Activated CD8-positive, alpha-beta T cell treated with anti-CD3 and anti-CD28 coated beads for 36 hours (primary cell): ENCODE measurements around the gene C16orf90. TPM values are rescaled to one million over a fixed set of nuclear protein-coding genes. Genes with fewer than 3 reads are reported as not detected.

Experiments used
- ATAC-seq: fragments of 200-7000 bp; cut with Tn5 transposase; one replicate; pipeline ENCODE4 v1.10.0; 2021; ENCODE audit warnings: mild to moderate bottlenecking, moderate library complexity
- CTCF ChIA-PET: fragments of 350-600 bp; sonication (Branson Sonifier 250); formaldehyde crosslinking; loops from one replicate; lab custom pipeline; 2021; ENCODE audit warnings: antibody characterized with exemption; lab: Charles Lee
- POLR2A ChIA-PET: fragments of 350-600 bp; sonication (Branson Sonifier 250); formaldehyde crosslinking; loops from one replicate; lab custom pipeline; 2021; ENCODE audit warnings: antibody characterized with exemption; lab: Charles Lee
- DNase-seq: peaks from one replicate; pipeline ENCODE4 v3.0.0-alpha.2; 2020
- H3K27ac Mint-ChIP-seq: one replicate; pipeline ENCODE4 v1.8.0; 2021; ENCODE audit warnings: mild to moderate bottlenecking, mixed read lengths
- H3K27me3 Mint-ChIP-seq: one replicate; pipeline ENCODE4 v1.8.0; 2021; ENCODE audit warnings: mixed read lengths
- H3K36me3 Mint-ChIP-seq: one replicate; pipeline ENCODE4 v1.8.0; 2021; ENCODE audit warnings: low read depth, mixed read lengths
- H3K4me1 Mint-ChIP-seq: one replicate; pipeline ENCODE4 v1.8.0; 2021; ENCODE audit warnings: low read depth, mixed read lengths
- H3K4me3 Mint-ChIP-seq: one replicate; pipeline ENCODE4 v1.8.0; 2021; ENCODE audit warnings: mild to moderate bottlenecking, moderate library complexity, mixed read lengths
- H3K9me3 Mint-ChIP-seq: one replicate; pipeline ENCODE4 v1.8.0; 2021; ENCODE audit warnings: mixed read lengths
- CTCF ChIP-seq: fragments of 200-600 bp; IDR thresholded peaks from one replicate; pipeline ENCODE4 v1.8.0; 2022; ENCODE audit warnings: antibody characterized with exemption, mild to moderate bottlenecking
- intact Hi-C: fragments of 100-400 bp; cut with micrococcal nuclease; formaldehyde crosslinking; loops from one replicate; pipeline ENCODE4 v1.10.0; 2022
- total RNA-seq, 2 experiments: library from RNA; stranded (reverse); gene quantifications; one replicate each; pipeline ENCODE4 v1.2.3, GENCODE V29; 2021

C16orf90 gene
- total RNA-seq, 2 experiments from 2014 or later: not detected

GRCh38 chr16:3536271-3536731 lies 41.0 kb upstream of the C16orf90 start:
- H3K36me3 Mint-ChIP-seq: peaks cover 12% of the 10 kb centered on the region

GRCh38 chr16:3534126-3534525 lies 38.8 kb upstream of the C16orf90 start:
- DNase-seq (no peak), ATAC-seq (no peak)
- H3K36me3 Mint-ChIP-seq: peaks cover 6% of the 10 kb centered on the region
- no peaks in the 10 kb centered on the region for H3K9me3 Mint-ChIP-seq
- POLR2A ChIA-PET: interaction anchor here (1.1 kb wide), 1 partner anchor 21 kb away, joined by 4 read pairs; no protein-coding TSS in a partner anchor
- CTCF ChIA-PET: no interaction called here
- H3K27me3 Mint-ChIP-seq: no peaks in the 10 kb centered on the region
- intact Hi-C loops: no loop called here
- no peak for TF ChIP-seq CTCF
- no peak overlapping the region for H3K4me3 Mint-ChIP-seq
- no peaks in the 10 kb centered on the region for H3K4me1 Mint-ChIP-seq
- H3K27ac Mint-ChIP-seq: peak overlapping the region; percentile 10

More at GRCh38 chr16:3536271-3536731, 41.0 kb upstream of the C16orf90 start:
- TF ChIP-seq CTCF: no peak
- intact Hi-C loops: no loop called here
- ChIA-PET POLR2A (interaction anchor here (0.9 to 1.2 kb wide), 2 partner anchors 11 to 31 kb away, joined by 3 to 4 read pairs; no protein-coding TSS in a partner anchor), CTCF (no interaction called here)
- H3K9me3 Mint-ChIP-seq: no peaks in the 10 kb centered on the region
- H3K4me3 Mint-ChIP-seq: no peak overlapping the region
- no peak for DNase-seq
- H3K4me1 Mint-ChIP-seq: no peaks in the 10 kb centered on the region
- no peaks in the 10 kb centered on the region for H3K27me3 Mint-ChIP-seq
- H3K27ac Mint-ChIP-seq: no peak overlapping the region
- ATAC-seq: no peak

- Mint-ChIP-seq H3K9me3 (no peaks in the 10 kb centered on the region), H3K27ac (no peak overlapping the region), H3K4me3 (no peak overlapping the region), H3K27me3 (no peaks in the 10 kb centered on the region), H3K4me1 (peaks cover 5% of the 10 kb centered on the region), H3K36me3 (peaks cover 8% of the 10 kb centered on the region)
- intact Hi-C loops: no loop called here
- POLR2A ChIA-PET: no interaction called here
- CTCF ChIA-PET: no interaction called here
- DNase-seq (no peak), ATAC-seq (no peak)
- TF ChIP-seq CTCF: no peak
Observed at GRCh38 chr16:3532741-3533140, 37.5 kb upstream of the C16orf90 start.

- intact Hi-C loops: no loop called here
- no peaks in the 10 kb centered on the region for H3K9me3 Mint-ChIP-seq
- ChIA-PET CTCF (no interaction called here), POLR2A (interaction anchor here (1.0 to 1.3 kb wide), 2 partner anchors 11 to 48 kb away, joined by 4 read pairs; no protein-coding TSS in a partner anchor)
- no peak for TF ChIP-seq CTCF
- ATAC-seq (no peak), DNase-seq (no peak)
- H3K27ac Mint-ChIP-seq: no peak overlapping the region
- no peak overlapping the region for H3K4me3 Mint-ChIP-seq
- H3K4me1 Mint-ChIP-seq: peaks cover 10% of the 10 kb centered on the region
- peaks cover 8% of the 10 kb centered on the region for H3K36me3 Mint-ChIP-seq
- H3K27me3 Mint-ChIP-seq: no peaks in the 10 kb centered on the region
Observed at GRCh38 chr16:3530371-3530914, 35.2 kb upstream of the C16orf90 start.

GRCh38 chr16:3529175-3529574 lies 33.9 kb upstream of the C16orf90 start:
- Mint-ChIP-seq H3K27ac (no peak overlapping the region), H3K9me3 (no peaks in the 10 kb centered on the region), H3K4me3 (no peak overlapping the region), H3K36me3 (peaks cover 8% of the 10 kb centered on the region), H3K27me3 (no peaks in the 10 kb centered on the region), H3K4me1 (peaks cover 10% of the 10 kb centered on the region)
- DNase-seq (no peak), ATAC-seq (no peak)
- no peak for TF ChIP-seq CTCF
- CTCF ChIA-PET: interaction anchor here (0.6 kb wide), 1 partner anchor 108 kb away, joined by 3 read pairs; no protein-coding TSS in a partner anchor
- intact Hi-C loops: loop anchor here (10.0 kb wide), 1 partner anchor 116 kb away; no protein-coding TSS in a partner anchor
- POLR2A ChIA-PET: interaction anchor here (1.0 kb wide), 1 partner anchor 12 kb away, joined by 4 read pairs; no protein-coding TSS in a partner anchor
